Calu3 (cell line): ENCODE measurements around the gene CRIM1. TPM values are rescaled to one million over a fixed set of nuclear protein-coding genes. Genes with fewer than 3 reads are reported as not detected.

ENCODE experiments used
- BruUV-seq: library from RNA; stranded (reverse); fragments of 400-500 nt; replicated peaks from 2 replicates; lab custom pipeline; 2021; lab: Mats Ljungman, UMichigan
- CTCF ChIA-PET: fragments of 300-600 bp; sonication (Branson Sonifier 250); formaldehyde crosslinking; loops from one replicate; lab custom pipeline; 2022; ENCODE audit warnings: antibody characterized with exemption; lab: Charles Lee
- DNase-seq: peaks from one replicate; pipeline ENCODE4 v3.0.0; 2022
- H3K27ac Mint-ChIP-seq: one replicate; pipeline ENCODE4 v1.8.0; 2022; ENCODE audit warnings: mixed read lengths; ENCODE audit not compliant: unreplicated experiment
- H3K27me3 Mint-ChIP-seq: one replicate; pipeline ENCODE4 v1.8.0; 2022; ENCODE audit warnings: mixed read lengths; ENCODE audit not compliant: unreplicated experiment
- H3K36me3 Mint-ChIP-seq: one replicate; pipeline ENCODE4 v1.8.0; 2022; ENCODE audit warnings: mild to moderate bottlenecking, moderate library complexity, mixed read lengths; ENCODE audit not compliant: insufficient read depth, unreplicated experiment
- H3K4me1 Mint-ChIP-seq: one replicate; pipeline ENCODE4 v1.8.0; 2022; ENCODE audit warnings: mild to moderate bottlenecking, low read depth, mixed read lengths; ENCODE audit not compliant: unreplicated experiment
- H3K4me3 Mint-ChIP-seq: one replicate; pipeline ENCODE4 v1.8.0; 2022; ENCODE audit warnings: mild to moderate bottlenecking, low read depth, moderate library complexity, mixed read lengths; ENCODE audit not compliant: unreplicated experiment
- H3K9me3 Mint-ChIP-seq: one replicate; pipeline ENCODE4 v1.8.0; 2022; ENCODE audit warnings: low read depth, mixed read lengths; ENCODE audit not compliant: unreplicated experiment
- CTCF ChIP-seq: fragments of 200-600 bp; IDR thresholded peaks from one replicate; pipeline ENCODE4 v1.8.0; 2022; ENCODE audit warnings: antibody characterized with exemption; ENCODE audit not compliant: unreplicated experiment
- intact Hi-C: fragments of 100-400 bp; cut with micrococcal nuclease; formaldehyde crosslinking; loops from one replicate; pipeline ENCODE4 v1.10.0; 2022; ENCODE audit not compliant: unreplicated experiment
- total RNA-seq: library from RNA; stranded (reverse); gene quantifications from 2 replicates; pipeline ENCODE4 v1.2.3, GENCODE V29; 2022

CRIM1 gene
- total RNA-seq, 1 experiment from 2014 or later: 57.6 TPM

DNA sequence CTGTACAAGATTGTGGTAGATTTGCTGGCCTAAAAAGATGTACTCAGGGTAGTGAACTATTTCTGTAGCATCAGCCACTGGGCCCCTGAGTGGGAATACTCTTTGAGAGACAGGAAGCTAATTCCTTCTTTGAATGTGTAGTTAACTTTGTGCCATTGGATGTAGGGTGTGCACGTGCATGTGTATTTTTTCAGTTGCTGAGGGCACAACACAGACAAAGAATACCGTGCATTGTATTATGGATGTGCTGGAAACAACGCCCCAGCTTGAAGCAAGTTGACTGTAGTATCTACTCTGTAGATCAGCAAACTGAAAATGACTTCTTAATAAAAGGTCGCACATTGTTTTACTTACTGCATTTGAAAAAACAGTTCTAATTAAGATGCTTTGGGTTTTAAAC lies 14.1 kb downstream of the CRIM1 start:
- no peak for TF ChIP-seq CTCF
- DNase-seq: no peak
- no TSS peak for BruUV-seq
- H3K27me3 Mint-ChIP-seq: no peaks in the 10 kb centered on the region
- intact Hi-C loops: no loop called here
- CTCF ChIA-PET: no interaction called here
- H3K4me3 Mint-ChIP-seq: no peak overlapping the region
- peaks cover 85% of the 10 kb centered on the region for H3K4me1 Mint-ChIP-seq
- H3K9me3 Mint-ChIP-seq: no peaks in the 10 kb centered on the region
- H3K36me3 Mint-ChIP-seq: peaks cover 4% of the 10 kb centered on the region
- peak overlapping the region; percentile 16 for H3K27ac Mint-ChIP-seq

DNA sequence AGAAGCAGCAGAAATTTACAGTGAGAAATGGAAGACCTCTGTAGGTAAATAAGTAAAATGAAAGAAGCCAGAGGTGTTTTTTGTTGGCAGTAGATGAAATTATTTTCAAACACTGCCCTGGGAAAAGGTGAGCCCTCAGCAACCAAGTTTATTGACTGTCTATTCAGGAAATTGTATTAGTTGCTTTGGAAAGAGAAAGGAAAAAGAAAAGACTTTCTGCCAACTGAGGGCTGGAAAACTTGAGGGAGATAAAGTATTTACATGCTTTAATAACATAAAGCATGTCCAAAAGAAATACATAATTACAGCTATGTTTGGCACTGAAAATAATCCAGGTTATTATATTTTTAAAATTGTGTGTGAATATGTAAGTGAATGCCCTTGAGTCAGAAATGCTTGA lies 14.7 kb downstream of the CRIM1 start:
- peaks cover 85% of the 10 kb centered on the region for H3K4me1 Mint-ChIP-seq
- no TSS peak for BruUV-seq
- H3K9me3 Mint-ChIP-seq: no peaks in the 10 kb centered on the region
- DNase-seq: no peak
- CTCF ChIA-PET: no interaction called here
- no peaks in the 10 kb centered on the region for H3K27me3 Mint-ChIP-seq
- H3K27ac Mint-ChIP-seq: peak overlapping the region; percentile 16
- intact Hi-C loops: no loop called here
- H3K36me3 Mint-ChIP-seq: peaks cover 4% of the 10 kb centered on the region
- TF ChIP-seq CTCF: no peak
- no peak overlapping the region for H3K4me3 Mint-ChIP-seq

- Mint-ChIP-seq H3K9me3 (no peaks in the 10 kb centered on the region), H3K27me3 (no peaks in the 10 kb centered on the region), H3K4me1 (peaks cover 86% of the 10 kb centered on the region), H3K4me3 (peak overlapping the region; percentile 47), H3K36me3 (peaks cover 7% of the 10 kb centered on the region), H3K27ac (peak overlapping the region; percentile 71)
- DNase-seq: peak; percentile 12
- BruUV-seq: no TSS peak
- no peak for TF ChIP-seq CTCF
- intact Hi-C loops: no loop called here
- CTCF ChIA-PET: interaction anchor here (0.8 to 1.4 kb wide), 2 partner anchors 14 to 89 kb away, joined by 3 to 4 read pairs; no protein-coding TSS in a partner anchor
Measured at GRCh38 chr2:36371070-36371874, 15.7 kb downstream of the CRIM1 start.

- no peak for DNase-seq
- CTCF ChIA-PET: interaction anchor here (0.8 to 1.4 kb wide), 2 partner anchors 14 to 88 kb away, joined by 3 to 4 read pairs; no protein-coding TSS in a partner anchor
- intact Hi-C loops: loop anchor here (2.0 kb wide), 1 partner anchor 13 kb away; no protein-coding TSS in a partner anchor
Measured at GRCh38 chr2:36371928-36372391, 16.4 kb downstream of the CRIM1 start.

More at GRCh38 chr2:36371928-36372391, 16.4 kb downstream of the CRIM1 start:
- H3K27me3 Mint-ChIP-seq: no peaks in the 10 kb centered on the region
- peaks cover 13% of the 10 kb centered on the region for H3K36me3 Mint-ChIP-seq
- H3K9me3 Mint-ChIP-seq: no peaks in the 10 kb centered on the region
- no peak for TF ChIP-seq CTCF
- peak overlapping the region; percentile 47 for H3K4me3 Mint-ChIP-seq
- H3K27ac Mint-ChIP-seq: peak overlapping the region; percentile 71
- BruUV-seq: no TSS peak
- H3K4me1 Mint-ChIP-seq: peaks cover 86% of the 10 kb centered on the region
